Amniotic epithelial cell (primary cell): Measurements from ENCODE around the gene FAM83D.
A peak's percentile ranks its signal among the peaks of the same experiment; 100 is the strongest.

Experiments used
- DNase-seq: peaks from one replicate; pipeline ENCODE4 v3.0.0-alpha.2; 2010; ENCODE audit warnings: low read depth

Gene FAM83D

DNA sequence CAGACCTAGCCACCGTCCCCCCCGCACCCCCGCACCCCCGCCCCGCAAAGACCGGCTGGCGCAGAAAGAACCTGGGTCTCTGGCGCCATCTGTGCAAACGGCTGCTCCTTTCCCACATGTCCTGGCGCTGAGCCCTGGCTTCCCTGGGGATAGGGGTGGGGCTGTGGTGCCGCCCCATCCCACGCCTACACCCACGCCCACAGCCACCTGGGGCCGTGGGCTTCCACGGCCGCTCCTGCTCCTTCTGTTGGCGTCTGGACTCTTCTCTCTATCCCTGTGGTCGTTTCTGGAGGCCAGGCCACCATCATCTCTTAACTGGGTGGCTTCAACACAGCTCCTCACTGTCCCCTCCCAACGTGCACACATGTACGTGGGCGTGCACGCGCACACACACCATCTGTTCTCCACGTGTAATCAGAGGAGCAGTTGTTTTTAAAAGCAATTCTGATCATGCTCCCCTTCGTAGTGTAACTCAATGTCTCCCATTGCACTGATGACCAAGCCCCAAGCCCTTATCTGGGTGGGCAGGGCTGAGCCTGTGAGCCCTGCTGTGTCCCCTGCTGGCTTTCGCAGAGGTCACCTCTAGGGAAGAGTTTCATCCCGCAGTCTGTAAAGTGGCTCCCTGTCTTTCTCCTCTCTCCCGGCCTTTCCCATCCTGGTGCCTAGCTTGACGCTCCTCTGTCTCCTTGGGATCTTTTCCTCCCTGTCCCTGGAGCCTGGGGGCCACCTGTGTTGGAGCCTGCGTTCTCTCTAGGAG is 31.9 kb upstream of the FAM83D start:
- DNase-seq = no peak

DNA sequence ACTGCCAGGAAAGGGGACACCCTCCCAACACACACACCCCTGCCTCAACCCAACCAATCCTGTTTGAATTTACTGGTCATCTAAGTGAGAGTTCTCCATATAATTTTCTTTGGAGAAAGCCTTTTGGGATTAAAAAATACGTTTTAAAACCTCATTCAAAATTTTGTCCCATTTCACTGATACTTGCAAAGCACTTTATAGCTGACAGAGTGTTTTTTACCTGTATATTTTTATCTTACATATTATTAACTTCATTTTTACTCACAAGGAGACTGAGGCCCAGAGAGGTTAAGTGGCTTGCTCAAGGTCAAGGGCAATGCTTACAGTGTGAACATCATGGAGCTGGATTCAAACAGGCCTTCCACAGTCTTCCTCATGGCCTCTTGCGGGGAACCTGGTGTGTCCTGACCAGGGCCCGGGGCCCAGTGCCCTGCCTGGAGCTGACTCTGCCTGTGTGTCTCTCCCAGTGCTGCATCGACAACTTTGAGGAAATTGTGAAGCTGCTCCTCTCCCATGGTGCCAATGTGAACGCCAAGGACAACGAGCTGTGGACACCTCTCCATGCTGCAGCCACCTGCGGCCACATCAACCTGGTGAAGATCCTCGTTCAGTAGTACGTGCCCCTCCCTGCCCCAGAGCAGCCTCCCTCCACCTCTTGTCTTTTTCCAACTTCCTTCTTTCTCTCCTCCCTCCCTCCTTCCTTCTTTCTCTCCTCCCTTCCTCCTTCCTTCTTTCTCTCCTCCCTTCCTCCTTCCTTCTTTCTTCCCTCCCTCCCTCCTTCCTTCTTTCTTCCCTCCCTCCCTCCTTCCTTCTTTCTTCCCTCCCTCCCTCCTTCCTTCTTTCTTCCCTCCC is 30.9 kb upstream of the FAM83D start:
- DNase-seq = no peak

DNA sequence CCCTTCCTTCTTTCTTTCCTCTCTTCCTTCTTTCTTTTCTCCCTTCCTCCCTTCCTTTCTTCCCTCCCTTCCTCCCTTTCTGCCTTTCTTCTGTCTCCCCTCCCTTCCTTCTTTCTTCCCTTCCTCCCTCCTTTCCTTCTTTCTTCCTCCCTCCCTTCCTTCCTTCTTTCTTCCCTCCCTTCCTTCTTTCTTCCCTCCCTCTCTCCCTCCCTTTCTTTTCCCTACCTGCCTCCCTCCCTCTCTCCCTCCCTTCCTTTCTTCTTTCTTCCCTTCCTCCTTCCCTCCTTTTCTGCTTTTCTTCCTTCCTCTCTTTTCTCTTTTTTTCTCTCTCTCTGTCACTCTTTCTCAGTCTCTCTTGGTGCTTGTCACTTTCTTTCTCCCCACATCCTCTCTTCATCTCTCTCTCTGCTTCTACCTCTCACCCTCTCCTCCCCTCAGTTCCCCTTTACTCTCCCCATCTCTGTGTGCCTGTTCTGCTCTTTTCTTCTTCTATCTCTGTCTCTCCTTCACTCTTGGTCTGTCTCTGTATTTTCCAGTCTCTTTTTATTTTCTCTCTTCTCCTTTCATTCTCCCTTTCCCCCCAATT is 30.1 kb upstream of the FAM83D start:
- no peak for DNase-seq

DNA sequence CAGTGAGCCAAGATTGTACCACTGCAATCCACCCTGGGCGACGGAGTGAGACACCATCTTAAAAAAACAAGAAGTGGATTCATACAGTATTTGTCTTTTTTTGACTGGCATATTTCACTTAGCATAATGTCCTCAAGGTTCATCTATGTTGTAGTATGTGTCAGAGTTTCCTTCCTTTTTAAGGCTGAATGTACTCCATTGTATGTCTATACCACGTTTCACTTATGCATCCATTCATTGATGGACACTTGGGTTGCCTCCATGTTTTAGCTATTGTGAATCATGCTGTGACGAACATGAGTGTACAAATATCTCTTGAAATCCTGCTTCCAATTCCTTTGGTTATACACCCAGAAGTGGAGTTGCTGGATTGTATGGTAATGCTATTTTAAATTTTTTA is 28.9 kb upstream of the FAM83D start:
- no peak for DNase-seq

DNA sequence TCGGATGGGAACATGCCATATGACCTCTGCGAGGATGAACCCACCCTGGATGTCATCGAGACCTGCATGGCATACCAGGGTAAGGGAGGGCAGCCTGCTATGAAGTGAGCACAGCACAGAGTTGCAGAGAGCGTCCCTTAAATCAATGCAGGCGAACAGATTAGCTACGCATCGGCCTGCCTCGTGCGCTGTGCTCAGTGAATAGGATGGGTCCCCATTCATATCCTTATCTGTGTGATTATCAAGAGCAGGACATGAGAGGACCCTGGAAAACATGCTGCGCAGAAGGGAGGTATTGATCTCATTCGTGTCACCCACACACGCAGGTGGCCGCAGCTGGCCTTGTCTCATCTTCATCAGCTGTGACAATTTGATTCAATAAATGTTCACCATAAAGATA is 25.6 kb upstream of the FAM83D start:
- DNase-seq = no peak

DNA sequence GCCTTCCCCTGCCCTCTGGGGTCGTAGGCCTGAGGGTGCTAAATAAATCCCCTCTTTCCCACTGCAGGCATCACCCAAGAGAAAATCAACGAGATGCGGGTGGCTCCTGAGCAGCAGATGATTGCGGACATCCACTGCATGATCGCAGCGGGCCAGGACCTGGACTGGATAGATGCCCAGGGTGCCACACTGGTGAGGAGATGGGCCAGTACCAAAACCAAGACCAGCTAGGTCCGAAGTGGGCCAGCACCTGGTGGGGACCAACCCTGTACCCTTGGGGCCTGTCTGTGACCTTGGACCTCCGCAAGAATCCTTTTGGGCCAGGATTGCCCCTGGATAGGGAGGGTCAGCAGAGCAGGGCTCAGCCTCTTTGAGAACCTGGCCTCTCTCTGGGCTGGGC is 23.6 kb upstream of the FAM83D start:
- no peak for DNase-seq

DNA sequence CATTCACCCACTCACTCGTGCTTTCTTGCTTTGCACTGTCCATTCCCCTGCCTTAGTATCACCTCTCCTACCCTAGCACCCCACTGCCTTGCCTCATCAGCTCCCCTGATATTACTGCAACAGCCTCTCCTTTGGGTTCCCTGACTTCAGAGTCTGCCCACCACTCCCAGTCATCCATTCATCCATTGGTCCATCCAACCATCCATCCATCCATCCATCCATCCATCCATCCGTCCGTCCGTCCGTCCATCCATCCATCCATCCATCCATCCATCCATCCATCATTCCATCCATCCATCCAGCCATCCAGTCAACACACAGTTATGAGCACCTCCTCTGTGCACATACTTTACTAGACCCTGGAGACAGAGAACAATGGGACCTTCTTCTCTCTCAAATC is 22.9 kb upstream of the FAM83D start:
- DNase-seq = no peak

DNA sequence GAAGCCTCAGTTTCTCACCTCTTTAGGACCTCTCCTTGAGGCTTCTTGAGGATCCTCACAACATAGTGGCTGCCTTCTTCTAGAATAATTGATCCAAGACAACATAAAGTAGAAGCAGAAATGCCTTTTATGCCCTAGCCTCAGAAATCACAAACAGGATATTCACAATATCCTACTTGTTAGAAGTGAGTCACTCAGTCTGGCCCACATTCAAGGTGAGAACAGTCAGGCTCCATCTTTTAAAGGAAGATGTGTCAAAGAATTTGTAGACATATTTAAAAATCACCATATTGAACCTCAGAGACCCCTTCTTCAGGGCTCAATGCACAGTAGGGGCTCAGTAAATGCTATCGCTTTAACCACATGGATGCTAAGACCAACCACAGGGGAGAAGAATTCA is 20.8 kb upstream of the FAM83D start:
- no peak for DNase-seq

DNA sequence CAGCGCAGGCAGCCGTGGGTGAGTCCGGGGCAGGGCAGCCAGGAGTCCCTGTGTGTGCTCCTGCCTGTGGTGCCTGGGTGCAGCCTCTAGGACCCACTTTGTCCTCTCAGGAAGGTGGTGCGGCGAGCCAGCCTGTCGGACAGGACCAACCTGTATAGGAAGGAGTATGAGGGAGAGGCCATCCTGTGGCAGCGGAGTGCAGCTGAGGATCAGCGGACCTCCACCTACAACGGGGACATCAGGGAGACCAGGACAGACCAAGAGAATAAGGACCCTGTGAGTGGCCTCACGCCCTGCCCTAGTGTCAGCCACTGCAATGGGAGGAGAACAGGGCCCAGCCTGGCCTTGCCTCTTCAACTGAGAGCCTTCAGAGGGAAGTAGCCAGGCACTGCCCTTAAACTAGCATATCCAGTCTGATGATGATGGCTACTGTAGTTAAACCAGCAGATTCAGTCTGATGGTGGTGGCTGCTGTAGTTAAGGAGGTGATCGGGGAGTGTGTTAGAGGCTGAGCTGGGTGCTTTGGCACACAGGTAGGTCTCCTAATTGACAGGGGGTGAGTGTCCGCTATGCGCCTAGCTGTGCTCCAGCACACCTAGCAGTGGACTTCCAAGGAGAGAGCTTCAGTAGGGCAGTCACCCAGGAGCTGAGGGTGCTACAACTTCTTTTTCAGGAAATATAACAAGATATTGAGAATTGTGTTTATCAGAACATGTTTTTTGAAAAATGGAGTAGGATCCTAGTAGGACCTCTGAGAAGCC is 18.1 kb upstream of the FAM83D start:
- no peak for DNase-seq

DNA sequence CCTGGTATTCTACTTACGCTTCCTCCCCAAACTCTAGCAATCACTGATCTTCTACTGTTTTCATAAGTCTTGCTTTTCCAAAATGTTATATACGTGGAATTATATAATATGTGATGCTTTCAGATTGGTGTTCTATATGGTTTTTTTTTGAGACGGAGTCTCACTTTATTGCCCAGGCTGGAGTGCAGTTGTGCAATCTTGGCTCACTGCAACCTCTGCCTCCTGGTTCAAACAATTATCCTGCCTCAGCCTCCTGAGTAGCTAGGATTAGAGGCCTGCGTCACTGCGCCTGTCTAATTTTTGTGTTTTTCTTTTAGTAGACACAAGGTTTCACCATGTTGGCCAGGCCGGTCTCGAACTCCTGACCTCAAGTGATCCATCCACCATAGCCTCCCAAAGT is 10.9 kb upstream of the FAM83D start:
- no peak for DNase-seq

DNA sequence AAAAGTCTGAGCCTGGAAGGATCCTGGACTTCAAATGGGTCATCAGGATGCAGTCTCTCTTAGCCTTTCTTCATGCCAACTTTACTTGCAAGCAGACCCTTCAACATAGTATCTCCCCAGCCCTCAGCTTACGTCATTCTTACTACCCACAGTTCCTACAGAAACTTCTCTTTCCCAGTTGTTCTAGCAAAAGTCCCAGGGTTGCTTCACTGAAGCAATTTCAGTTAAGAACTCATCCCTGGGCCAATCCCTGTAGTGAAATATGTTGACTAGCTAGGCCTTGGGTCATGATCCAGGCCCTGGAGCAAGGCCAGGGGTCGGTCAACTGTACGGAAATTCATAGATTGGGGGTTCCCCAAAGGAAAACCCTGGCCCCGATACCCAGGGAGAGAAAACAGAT is 8.6 kb upstream of the FAM83D start:
- no peak for DNase-seq

DNA sequence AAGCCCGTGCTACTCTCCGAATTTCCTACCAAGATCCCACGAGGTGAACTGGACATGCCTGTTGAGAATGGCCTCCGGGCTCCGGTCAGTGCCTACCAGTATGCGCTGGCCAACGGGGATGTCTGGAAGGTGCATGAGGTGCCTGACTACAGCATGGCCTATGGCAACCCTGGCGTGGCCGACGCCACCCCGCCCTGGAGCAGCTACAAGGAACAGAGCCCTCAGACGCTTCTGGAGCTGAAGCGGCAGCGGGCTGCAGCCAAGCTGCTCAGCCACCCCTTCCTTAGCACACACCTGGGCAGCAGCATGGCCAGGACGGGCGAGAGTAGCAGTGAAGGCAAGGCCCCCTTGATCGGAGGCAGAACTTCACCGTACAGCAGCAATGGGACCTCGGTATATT is 8.0 kb upstream of the FAM83D start:
- no peak for DNase-seq

DNA sequence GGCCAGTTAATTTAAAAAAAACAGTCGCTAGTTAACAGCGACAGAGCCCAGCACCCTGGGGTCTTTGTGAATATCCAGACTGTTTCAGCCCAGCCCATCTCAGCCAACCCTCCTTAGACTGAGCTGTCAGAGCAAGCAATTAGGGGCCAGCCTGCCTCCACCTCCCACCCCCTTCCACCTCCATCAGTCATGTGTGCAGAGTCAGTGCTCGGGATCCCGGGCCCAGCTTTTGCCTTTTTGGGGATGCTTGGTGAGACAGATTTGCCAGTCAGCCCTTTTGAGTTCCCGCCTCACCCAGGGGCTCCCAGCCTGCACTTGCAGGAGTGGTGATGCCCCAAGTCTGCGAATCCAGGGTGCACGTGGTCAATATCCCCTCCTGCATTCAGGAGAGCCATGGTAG is 6.5 kb upstream of the FAM83D start:
- no peak for DNase-seq

DNA sequence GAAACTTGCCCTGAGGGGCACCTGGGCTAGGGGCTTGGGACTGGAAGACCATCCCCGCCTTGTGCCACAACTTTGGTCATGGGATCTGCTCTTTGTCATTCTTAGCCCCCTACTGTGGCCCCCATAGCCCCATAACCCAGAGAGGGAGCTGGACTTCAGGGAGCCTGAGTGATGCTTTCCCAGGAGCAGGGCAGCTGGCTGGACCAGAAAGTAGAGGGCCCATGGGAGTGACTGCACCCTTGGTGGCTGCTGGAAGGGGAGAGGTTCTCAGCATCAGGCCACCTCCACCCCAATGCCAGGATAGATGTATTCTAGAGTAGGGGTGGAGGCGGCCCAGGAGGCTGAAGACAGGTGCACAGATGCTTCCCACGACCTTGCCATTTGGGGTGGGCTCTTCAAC is 5.8 kb upstream of the FAM83D start:
- no peak for DNase-seq

DNA sequence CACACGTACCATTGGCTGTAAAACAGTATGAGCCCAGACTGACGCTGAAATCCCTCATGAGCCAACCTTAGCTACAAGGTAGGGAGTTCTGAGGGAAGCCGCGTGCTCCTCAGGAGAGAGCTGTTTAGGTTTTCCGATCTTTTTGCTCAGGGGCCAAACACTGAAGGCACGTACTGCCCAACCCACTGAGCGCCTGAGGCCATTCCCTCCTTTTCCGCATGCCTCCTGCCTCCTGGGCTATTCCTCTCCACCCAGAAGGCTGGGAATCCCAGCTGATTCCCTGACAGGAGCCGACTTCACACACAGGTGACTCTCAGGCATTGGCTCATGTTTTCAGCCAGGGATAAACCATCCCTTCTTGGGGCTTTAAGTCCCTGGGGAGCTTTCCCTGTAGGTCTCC is 5.4 kb upstream of the FAM83D start:
- DNase-seq = no peak

DNA sequence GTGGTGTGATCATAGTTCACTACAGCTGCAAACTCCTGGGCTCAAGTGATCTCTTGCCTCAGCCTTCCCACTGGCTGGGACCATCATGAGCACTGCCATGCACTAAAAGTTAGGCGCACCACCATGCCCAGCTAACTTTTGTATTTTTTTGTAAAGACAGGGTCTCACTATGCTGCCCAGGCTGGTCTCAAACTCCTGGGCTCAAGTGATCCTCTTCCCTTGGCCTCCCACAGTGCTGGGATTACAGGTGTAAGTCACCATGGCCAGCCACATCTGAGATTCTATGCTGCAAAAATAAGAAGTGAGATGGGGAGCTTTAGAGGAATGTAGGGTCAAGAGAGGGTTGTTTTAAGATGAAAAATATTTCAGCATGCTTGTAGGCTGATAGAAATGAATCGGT is 1.5 kb upstream of the FAM83D start:
- DNase-seq = no peak

DNA sequence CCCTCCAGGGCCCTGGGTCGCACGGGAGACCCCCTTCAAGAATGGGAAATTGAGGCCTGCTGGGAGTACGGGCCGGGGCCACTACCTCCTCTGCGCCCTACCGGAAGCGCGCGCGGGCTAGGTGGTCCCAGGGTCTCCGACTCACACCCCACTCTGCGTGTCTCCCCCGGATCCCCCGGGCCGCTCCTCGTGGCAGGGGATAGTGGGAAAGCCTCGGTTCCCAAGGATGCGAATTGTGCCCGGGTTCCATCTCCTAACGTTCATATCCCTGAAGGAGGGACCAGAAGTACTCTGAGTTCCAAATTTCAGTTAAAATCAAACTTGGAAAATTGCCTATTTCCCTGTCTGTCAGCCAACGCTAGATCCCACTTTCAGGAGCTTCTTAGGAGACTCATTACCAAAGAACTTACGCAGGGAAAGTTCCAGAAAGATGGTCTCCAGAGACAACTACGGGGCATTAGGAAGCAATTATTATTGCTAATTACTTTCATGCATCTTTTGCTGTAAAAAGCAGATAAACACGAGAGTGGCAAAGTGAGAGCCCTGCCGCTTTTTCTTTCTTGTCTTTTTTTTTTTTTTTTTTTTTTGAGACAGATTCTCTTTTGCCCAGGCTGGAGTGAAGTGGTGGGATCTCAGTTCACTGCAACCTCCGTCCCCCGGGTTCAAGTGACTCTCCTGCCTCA is 858 bp downstream of the FAM83D start:
- peak; percentile 19 for DNase-seq

DNA sequence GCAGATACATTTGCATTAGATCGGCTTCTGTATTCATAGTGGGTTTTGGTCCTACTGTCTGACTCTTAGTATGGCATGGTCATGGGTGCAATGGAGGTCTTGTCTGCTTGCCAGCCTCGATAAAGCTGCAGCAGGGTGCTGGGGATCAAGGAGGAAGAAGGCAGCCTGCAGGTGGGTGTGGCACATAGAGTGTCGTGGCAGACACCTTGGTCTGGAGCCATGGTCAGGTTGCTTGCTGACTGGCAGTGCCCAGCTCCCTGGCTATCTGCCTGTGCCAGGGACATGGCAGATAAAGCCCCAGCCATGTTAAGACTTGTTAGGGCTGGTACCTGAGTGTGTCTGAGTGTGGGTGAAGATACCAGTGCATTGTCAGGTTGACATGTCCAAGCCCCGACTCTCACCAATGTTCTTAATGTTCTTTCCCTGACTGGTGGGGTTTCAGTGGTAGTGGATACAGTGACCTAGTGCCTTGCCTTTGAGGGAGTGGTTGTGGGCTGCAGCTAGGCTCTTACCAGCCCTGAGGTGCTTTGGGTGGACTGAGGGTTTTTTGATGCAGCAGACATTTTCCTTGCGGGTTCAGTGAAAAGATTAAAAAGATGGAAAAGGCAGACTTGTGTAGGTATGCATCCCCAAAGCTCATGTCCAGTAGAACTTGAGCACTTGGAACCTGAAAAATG is 1.8 kb downstream of the FAM83D start:
- DNase-seq = no peak

DNA sequence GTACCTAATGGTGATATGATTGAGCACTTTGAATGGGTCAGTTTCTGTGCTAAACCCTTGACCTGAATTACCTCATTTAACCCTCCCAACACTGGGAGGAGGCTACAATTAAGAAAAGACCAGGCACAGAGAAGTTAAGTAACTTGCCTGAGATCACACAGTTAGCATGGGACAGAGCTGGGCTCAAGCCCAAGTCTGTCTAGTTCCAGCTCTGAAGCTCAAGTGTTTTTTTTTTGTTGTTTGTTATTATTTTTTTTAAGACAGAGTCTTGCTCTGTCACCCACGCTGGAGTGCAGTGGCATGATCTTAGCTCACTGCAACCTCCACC is 4.0 kb downstream of the FAM83D start:
- no peak for DNase-seq

DNA sequence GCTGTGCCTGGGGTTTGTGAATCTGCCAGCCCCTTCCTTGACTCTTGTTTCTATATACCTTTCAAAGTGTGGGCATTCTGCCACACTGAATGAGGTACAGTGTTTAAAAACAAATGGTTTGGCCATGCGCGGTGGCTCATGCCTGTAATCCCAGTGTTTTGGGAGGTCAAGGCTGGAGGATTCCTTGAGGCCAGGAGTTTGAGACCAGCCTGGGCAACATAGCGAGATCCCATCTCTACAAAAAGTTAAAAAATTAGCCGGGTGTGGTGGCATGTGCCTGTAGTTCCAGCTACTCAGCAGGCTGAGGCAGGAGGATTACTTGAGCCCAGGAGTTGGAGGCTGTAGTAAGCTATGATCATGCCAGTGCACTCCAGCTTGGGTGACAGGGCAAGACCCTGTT is 5.8 kb downstream of the FAM83D start:
- DNase-seq = no peak

DNA sequence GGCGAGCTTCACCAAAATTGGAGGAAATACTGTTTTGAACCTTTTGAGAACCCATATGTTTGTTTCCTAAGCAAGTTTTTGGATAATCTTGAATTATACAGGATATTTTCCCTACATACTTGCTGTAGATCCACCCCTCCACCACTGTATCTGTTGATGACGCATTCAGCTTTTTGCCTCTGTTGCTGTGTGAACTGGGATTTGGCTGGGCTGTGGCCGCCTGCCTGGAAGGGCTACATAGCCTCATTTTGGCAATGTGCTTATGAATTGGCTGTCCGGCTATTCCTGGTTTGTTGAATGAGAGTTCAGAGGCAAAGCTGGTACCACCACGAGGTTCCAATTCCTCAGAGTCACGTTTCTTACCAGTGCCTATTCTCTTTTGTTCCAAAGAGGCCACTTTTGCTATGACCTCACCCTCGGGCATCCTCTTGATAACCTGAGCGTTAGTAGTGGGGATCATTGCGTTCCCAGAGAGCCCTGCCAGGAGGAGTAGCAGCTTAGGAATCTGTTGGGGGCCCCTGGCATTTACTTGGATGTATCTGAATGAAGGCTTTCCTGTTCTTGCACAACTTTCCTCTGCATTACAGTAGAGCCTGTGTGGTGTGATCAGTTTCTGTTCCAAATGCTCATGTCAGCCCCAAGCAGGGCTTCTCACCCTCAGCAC is 6.4 kb downstream of the FAM83D start:
- DNase-seq = peak; percentile 91
